Cortex of kidney (tissue), 1 donor: ENCODE results near the gene TSPY3.
"Not testable (repeated sequence)": the region's sequence is repeated elsewhere in the genome, so short reads cannot be mapped to it uniquely, and the experiment has no call there.

Source experiments
- DNase-seq: peaks from one replicate; lab custom pipeline; 2025; lab: John Stamatoyannopoulos, UW

TSPY3 gene, protein sequence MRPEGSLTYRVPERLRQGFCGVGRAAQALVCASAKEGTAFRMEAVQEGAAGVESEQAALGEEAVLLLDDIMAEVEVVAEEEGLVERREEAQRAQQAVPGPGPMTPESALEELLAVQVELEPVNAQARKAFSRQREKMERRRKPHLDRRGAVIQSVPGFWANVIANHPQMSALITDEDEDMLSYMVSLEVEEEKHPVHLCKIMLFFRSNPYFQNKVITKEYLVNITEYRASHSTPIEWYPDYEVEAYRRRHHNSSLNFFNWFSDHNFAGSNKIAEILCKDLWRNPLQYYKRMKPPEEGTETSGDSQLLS

GRCh38 chrY:9398121-9398520 lies at the start of gene TSPY3:
TSS of gene TSPY3 (plus strand) at chrY:9398421. CDS start at chrY:9398467, 46 bp downstream.
- DNase-seq, result not testable (repeated sequence)

DNA sequence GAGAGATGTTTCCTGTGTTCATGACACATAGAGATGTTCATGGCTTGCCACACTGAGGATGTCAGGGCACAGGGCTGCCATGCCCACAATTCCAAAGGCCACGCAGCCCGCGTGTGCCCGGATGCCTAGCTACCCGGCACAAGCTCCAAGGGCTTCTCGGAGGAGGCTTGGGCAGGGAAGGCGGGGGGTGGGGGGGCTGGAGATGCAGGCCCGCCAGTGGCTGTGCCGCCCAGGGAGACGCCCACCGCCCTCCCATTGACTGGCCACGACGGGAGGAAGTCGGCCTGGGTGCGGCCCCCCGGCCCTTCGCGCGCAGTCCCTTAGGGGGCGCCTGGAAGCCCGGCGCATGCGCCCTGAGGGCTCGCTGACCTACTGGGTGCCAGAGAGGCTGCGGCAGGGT lies 40.7 kb upstream of the TSPY3 start, which contains the start of gene TSPY8:
Gene TSPY8 (plus strand): TSS at position 301 of the 400 bp plus-strand sequence. CDS start 46 bp downstream, at position 347.
- not testable (repeated sequence) for DNase-seq

- not testable (repeated sequence) for DNase-seq
Observed at GRCh38 chrY:9396527-9396926, 1.7 kb upstream of the TSPY3 start.
